Hematopoietic multipotent progenitor cell treated with erythropoietin and hydrocortisone succinate and interleukin-3 and kit ligand, for 15 days (in vitro differentiated cells): ENCODE measurements around the gene PFDN6.

Source experiments
- DNase-seq: peaks from one replicate; pipeline ENCODE4 v3.0.0-alpha.2; 2015; ENCODE audit warnings: low spot score

The PFDN6 gene

GRCh38 chr6:33295621-33296369, 6.4 kb downstream of the PFDN6 start:
- no peak for DNase-seq

- DNase-seq: no peak
Measured at GRCh38 chr6:33296797-33297405, 7.5 kb downstream of the PFDN6 start.

GRCh38 chr6:33297406-33297955, 8.1 kb downstream of the PFDN6 start:
- no peak for DNase-seq

GRCh38 chr6:33297956-33298772, 8.8 kb downstream of the PFDN6 start:
- peak; percentile 49 for DNase-seq

- DNase-seq: peak; percentile 38
Measured at GRCh38 chr6:33298773-33299236, 9.4 kb downstream of the PFDN6 start, which contains the start of gene RGL2. Gene RGL2 (minus strand): TSS chr6:33298942. CDS start chr6:33298610, 332 bp downstream.

GRCh38 chr6:33299237-33299944, 10.0 kb downstream of the PFDN6 start:
- peak; percentile 90 for DNase-seq

GRCh38 chr6:33301877-33302276, 12.5 kb downstream of the PFDN6 start:
- no peak for DNase-seq

- no peak for DNase-seq
Measured at GRCh38 chr6:33304216-33304615, 14.8 kb downstream of the PFDN6 start.

GRCh38 chr6:33305052-33305451, 15.7 kb downstream of the PFDN6 start:
- DNase-seq: no peak

- DNase-seq: no peak
Measured at GRCh38 chr6:33306356-33306755, 17.0 kb downstream of the PFDN6 start.

GRCh38 chr6:33312361-33313104, 23.1 kb downstream of the PFDN6 start:
- DNase-seq: peak; percentile 70

- peak; percentile 23 for DNase-seq
Measured at GRCh38 chr6:33313105-33313708, 23.8 kb downstream of the PFDN6 start.

GRCh38 chr6:33313709-33314514, 24.5 kb downstream of the PFDN6 start, which contains the start of gene TAPBP:
Gene TAPBP (minus strand): TSS chr6:33314078. CDS start chr6:33314041, 37 bp downstream.
- peak; percentile 77 for DNase-seq

- peak; percentile 58 for DNase-seq
Measured at GRCh38 chr6:33314515-33314942, 25.1 kb downstream of the PFDN6 start.

GRCh38 chr6:33314943-33315792, 25.8 kb downstream of the PFDN6 start:
- peak; percentile 59 for DNase-seq

GRCh38 chr6:33315793-33316602, 26.6 kb downstream of the PFDN6 start:
- DNase-seq: no peak

GRCh38 chr6:33316603-33317418, 27.4 kb downstream of the PFDN6 start:
- no peak for DNase-seq
